ENCODE measurements around the gene RNASE1. TPM values are rescaled to one million over a fixed set of nuclear protein-coding genes. Genes with fewer than 3 reads are reported as not detected.
A peak's percentile ranks its signal among the peaks of the same experiment; 100 is the strongest.

RNASE1 gene
- total and polyA plus RNA-seq, 9 of the 15 experiments (the other 6 are each of a cell fraction or from before 2014, with no cell fraction given), result 6.4 to 33.3 (median 13.9) TPM

DNA sequence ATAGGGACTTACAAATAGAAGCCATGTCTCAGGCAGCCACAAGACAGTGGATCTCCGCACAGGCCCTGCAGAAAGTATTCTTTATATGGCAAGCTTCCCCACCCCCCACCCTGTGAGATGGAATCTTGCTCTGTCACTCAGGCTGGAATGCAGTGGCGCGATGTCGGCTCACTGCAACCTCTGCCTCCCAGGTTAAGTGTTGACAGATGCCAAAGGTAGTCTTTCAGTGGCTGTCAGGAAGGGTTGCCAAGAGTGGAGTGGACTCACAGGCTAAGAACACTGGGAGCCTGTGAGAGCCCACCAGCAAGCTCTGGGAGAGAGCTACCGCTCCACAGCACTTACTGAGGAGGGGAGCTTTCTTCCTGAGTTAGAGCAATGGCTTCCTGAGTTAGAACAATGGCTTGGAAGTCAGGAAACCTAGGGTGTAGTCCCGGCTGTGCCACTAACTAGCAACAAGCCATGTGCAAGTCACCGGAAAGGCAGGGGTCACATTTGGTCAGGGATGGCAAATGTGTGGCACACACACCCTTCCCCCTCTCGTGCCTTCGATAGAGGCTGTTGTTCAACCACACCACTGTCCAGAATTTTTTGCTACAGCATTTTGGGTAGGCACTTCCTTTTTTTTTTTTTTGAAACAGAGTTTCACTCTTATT, 2.6 kb downstream of the RNASE1 start (continued):
- TF ChIP-seq, protein P1, sequence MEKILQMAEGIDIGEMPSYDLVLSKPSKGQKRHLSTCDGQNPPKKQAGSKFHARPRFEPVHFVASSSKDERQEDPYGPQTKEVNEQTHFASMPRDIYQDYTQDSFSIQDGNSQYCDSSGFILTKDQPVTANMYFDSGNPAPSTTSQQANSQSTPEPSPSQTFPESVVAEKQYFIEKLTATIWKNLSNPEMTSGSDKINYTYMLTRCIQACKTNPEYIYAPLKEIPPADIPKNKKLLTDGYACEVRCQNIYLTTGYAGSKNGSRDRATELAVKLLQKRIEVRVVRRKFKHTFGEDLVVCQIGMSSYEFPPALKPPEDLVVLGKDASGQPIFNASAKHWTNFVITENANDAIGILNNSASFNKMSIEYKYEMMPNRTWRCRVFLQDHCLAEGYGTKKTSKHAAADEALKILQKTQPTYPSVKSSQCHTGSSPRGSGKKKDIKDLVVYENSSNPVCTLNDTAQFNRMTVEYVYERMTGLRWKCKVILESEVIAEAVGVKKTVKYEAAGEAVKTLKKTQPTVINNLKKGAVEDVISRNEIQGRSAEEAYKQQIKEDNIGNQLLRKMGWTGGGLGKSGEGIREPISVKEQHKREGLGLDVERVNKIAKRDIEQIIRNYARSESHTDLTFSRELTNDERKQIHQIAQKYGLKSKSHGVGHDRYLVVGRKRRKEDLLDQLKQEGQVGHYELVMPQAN (IDR thresholded peaks at IDR 0.05; ENCODE audit: borderline replicate concordance), result no peak
- no peak for TF ChIP-seq RFX7 (CRISPR knock-in tag; IDR thresholded peaks at IDR 0.05)
- no peak for TF ChIP-seq SP1 (CRISPR knock-in tag; IDR thresholded peaks at IDR 0.05)
- no peak for TF ChIP-seq FOXA3 (CRISPR knock-in tag; conservative IDR thresholded peaks at IDR 0.05 in 1 of 2, IDR thresholded peaks at IDR 0.05 in 1 of 2)
- no peak for TF ChIP-seq HCFC1 (IDR thresholded peaks at IDR 0.05; ENCODE audit: low read depth, low read length)
- TF ChIP-seq, protein P2, sequence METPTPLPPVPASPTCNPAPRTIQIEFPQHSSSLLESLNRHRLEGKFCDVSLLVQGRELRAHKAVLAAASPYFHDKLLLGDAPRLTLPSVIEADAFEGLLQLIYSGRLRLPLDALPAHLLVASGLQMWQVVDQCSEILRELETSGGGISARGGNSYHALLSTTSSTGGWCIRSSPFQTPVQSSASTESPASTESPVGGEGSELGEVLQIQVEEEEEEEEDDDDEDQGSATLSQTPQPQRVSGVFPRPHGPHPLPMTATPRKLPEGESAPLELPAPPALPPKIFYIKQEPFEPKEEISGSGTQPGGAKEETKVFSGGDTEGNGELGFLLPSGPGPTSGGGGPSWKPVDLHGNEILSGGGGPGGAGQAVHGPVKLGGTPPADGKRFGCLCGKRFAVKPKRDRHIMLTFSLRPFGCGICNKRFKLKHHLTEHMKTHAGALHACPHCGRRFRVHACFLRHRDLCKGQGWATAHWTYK (CRISPR knock-in tag; IDR thresholded peaks at IDR 0.05), result peak; percentile 21; the same call in 1 of the 2 replicates
- TF ChIP-seq, protein P3, sequence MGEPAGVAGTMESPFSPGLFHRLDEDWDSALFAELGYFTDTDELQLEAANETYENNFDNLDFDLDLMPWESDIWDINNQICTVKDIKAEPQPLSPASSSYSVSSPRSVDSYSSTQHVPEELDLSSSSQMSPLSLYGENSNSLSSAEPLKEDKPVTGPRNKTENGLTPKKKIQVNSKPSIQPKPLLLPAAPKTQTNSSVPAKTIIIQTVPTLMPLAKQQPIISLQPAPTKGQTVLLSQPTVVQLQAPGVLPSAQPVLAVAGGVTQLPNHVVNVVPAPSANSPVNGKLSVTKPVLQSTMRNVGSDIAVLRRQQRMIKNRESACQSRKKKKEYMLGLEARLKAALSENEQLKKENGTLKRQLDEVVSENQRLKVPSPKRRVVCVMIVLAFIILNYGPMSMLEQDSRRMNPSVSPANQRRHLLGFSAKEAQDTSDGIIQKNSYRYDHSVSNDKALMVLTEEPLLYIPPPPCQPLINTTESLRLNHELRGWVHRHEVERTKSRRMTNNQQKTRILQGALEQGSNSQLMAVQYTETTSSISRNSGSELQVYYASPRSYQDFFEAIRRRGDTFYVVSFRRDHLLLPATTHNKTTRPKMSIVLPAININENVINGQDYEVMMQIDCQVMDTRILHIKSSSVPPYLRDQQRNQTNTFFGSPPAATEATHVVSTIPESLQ (CRISPR knock-in tag; IDR thresholded peaks at IDR 0.05), result no peak
- TF ChIP-seq MAFG (tag; conservative IDR thresholded peaks at IDR 0.05), result no peak; the same call in 1 of the 2 replicates
- TF ChIP-seq, protein P4, sequence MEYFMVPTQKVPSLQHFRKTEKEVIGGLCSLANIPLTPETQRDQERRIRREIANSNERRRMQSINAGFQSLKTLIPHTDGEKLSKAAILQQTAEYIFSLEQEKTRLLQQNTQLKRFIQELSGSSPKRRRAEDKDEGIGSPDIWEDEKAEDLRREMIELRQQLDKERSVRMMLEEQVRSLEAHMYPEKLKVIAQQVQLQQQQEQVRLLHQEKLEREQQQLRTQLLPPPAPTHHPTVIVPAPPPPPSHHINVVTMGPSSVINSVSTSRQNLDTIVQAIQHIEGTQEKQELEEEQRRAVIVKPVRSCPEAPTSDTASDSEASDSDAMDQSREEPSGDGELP (CRISPR knock-in tag; IDR thresholded peaks at IDR 0.05; ENCODE audit: borderline replicate concordance), result no peak
- peak; percentile 69 for TF ChIP-seq TEAD2 (tag; IDR thresholded peaks at IDR 0.05)
- TF ChIP-seq, protein P5, sequence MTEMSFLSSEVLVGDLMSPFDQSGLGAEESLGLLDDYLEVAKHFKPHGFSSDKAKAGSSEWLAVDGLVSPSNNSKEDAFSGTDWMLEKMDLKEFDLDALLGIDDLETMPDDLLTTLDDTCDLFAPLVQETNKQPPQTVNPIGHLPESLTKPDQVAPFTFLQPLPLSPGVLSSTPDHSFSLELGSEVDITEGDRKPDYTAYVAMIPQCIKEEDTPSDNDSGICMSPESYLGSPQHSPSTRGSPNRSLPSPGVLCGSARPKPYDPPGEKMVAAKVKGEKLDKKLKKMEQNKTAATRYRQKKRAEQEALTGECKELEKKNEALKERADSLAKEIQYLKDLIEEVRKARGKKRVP (CRISPR knock-in tag; IDR thresholded peaks at IDR 0.05), result peak; percentile 51; the same call in 1 of the 2 replicates
- TF ChIP-seq CBFA2T3 (IDR thresholded peaks at IDR 0.05), result no peak; the same call in 1 of the 2 replicates
- no peak for TF ChIP-seq HMG20A (CRISPR knock-in tag; conservative IDR thresholded peaks at IDR 0.05)
- no peak for TF ChIP-seq SMARCB1 (IDR thresholded peaks at IDR 0.05; ENCODE audit: insufficient read length, low read depth)
- TF ChIP-seq HNRNPH1 (optimal IDR thresholded peaks at IDR 0.05; ENCODE audit: low read depth, low read length), result no peak
- TF ChIP-seq MED1 (CRISPR knock-in tag; IDR thresholded peaks at IDR 0.05; ENCODE audit: borderline replicate concordance), result no peak
- TF ChIP-seq CBX5 (IDR thresholded peaks at IDR 0.05; ENCODE audit: borderline replicate concordance, low read depth), result no peak
- TF ChIP-seq, protein P6, sequence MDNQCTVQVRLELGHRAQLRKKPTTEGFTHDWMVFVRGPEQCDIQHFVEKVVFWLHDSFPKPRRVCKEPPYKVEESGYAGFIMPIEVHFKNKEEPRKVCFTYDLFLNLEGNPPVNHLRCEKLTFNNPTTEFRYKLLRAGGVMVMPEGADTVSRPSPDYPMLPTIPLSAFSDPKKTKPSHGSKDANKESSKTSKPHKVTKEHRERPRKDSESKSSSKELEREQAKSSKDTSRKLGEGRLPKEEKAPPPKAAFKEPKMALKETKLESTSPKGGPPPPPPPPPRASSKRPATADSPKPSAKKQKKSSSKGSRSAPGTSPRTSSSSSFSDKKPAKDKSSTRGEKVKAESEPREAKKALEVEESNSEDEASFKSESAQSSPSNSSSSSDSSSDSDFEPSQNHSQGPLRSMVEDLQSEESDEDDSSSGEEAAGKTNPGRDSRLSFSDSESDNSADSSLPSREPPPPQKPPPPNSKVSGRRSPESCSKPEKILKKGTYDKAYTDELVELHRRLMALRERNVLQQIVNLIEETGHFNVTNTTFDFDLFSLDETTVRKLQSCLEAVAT (IDR thresholded peaks at IDR 0.05), result 0 out of 4 replicates have a peak, but pooled peaks of 1 of the 2 experiments have one; percentile 4
- TF ChIP-seq SMARCA5 (IDR thresholded peaks at IDR 0.05), result no peak
- peak; percentile 77; the same call in 1 of the 2 replicates for TF ChIP-seq NFE2 (IDR thresholded peaks at IDR 0.05; ENCODE audit: low read depth)

All from K562 (cell line).